GM21423 (cell line): Measurements from ENCODE around the gene BICC1.

Source experiments
- ATAC-seq: cut with Tn5 transposase; IDR thresholded peaks from one replicate; pipeline ENCODE4 v1.9.1; 2021; ENCODE audit warnings: mild to moderate bottlenecking, moderate library complexity; ENCODE audit not compliant: unreplicated experiment

BICC1 gene

GRCh38 chr10:58773944-58774343 lies 261.3 kb downstream of the BICC1 start:
- ATAC-seq, result no peak

- ATAC-seq, result no peak
These were observed 263.4 kb downstream of the BICC1 start for GRCh38 chr10:58775960-58776567.

GRCh38 chr10:58776568-58777318 lies 264.1 kb downstream of the BICC1 start:
- no peak for ATAC-seq

GRCh38 chr10:58778966-58779365 lies 266.3 kb downstream of the BICC1 start:
- ATAC-seq, result no peak

GRCh38 chr10:58779594-58779993 lies 266.9 kb downstream of the BICC1 start:
- ATAC-seq, result no peak

GRCh38 chr10:58780476-58780875 lies 267.8 kb downstream of the BICC1 start:
- no peak for ATAC-seq

GRCh38 chr10:58781873-58782488 lies 269.3 kb downstream of the BICC1 start:
- no peak for ATAC-seq

- no peak for ATAC-seq
These were observed 270.5 kb downstream of the BICC1 start for GRCh38 chr10:58782876-58783851.

GRCh38 chr10:58784361-58784760 lies 271.7 kb downstream of the BICC1 start:
- no peak for ATAC-seq

GRCh38 chr10:58785354-58785753 lies 272.7 kb downstream of the BICC1 start:
- ATAC-seq, result no peak

- no peak for ATAC-seq
These were observed 278.5 kb downstream of the BICC1 start for GRCh38 chr10:58791137-58791536.

GRCh38 chr10:58795560-58795959 lies 282.9 kb downstream of the BICC1 start:
- no peak for ATAC-seq

GRCh38 chr10:58796242-58796641 lies 283.6 kb downstream of the BICC1 start:
- ATAC-seq, result no peak

GRCh38 chr10:58796824-58797223 lies 284.2 kb downstream of the BICC1 start:
- no peak for ATAC-seq

GRCh38 chr10:58797356-58797755 lies 284.7 kb downstream of the BICC1 start:
- ATAC-seq, result no peak

- no peak for ATAC-seq
These were observed 289.4 kb downstream of the BICC1 start for GRCh38 chr10:58802047-58802446.

- ATAC-seq, result no peak
These were observed 293.7 kb downstream of the BICC1 start for GRCh38 chr10:58806323-58806722.

GRCh38 chr10:58806970-58807628 lies 294.4 kb downstream of the BICC1 start:
- ATAC-seq, result no peak

GRCh38 chr10:58807629-58808022 lies 295.0 kb downstream of the BICC1 start:
- no peak for ATAC-seq

GRCh38 chr10:58810751-58811150 lies 298.1 kb downstream of the BICC1 start:
- no peak for ATAC-seq
